H54 (cell line): Measurements from ENCODE around the gene FAM20C.
"Not testable (repeated sequence)": the region's sequence is repeated elsewhere in the genome, so short reads cannot be mapped to it uniquely, and the experiment has no call there.

ENCODE experiments used
- DNase-seq: peaks from one replicate; pipeline ENCODE4 v3.0.0; 2011; ENCODE audit warnings: low spot score, mixed read lengths; ENCODE audit not compliant: insufficient read length
- FAIRE-seq: peaks from 3 replicates; lab custom pipeline; 2011; peaks lifted over from hg19 to GRCh38; lab: Jason Lieb, UNC
- POLR2A ChIP-seq: IDR thresholded peaks from 2 replicates; pipeline ENCODE4 v1.6.1; 2011; ENCODE audit warnings: low read depth, mild to moderate bottlenecking, low read length

Gene FAM20C

DNA sequence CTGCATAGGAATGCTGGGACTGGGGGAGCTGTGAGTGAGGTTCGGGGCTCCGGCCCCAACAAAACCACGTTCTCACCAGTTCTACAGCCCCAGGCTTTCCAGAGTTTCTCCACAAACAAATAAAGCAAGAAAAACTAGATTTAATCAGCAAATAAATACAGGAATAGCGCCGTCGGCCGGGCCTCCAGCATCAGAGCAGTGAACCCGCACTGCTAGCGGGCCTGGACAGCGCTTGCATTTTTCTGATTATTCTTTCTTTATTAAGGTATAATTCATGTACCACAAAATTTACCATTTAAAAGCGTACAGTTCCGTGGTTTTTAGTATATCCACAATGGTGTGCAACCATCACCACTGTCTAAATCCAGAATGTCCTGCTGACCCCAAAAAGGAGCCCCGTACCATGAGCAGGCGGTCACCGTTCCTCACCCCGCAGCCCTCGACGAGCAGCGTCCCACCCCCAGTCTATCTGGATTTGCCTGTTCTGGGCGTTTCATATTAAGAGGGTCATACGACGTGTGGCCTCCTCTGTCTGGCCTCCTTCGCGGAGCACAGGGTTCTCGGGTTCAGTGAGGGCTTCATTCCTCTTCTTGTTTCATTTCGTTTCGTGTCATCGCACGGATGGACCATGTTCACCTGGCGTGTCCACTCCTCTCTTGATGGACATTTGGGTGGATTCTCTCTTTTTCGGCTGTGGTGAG, 62.1 kb downstream of the FAM20C start:
- no peak for DNase-seq
- FAIRE-seq = no peak
- no peak for TF ChIP-seq POLR2A

- TF ChIP-seq POLR2A = no peak
- no peak for DNase-seq
- FAIRE-seq = no peak
These were observed 62.7 kb downstream of the FAM20C start for GRCh38 chr7:255038-255435.

GRCh38 chr7:255721-256361, 63.5 kb downstream of the FAM20C start:
- DNase-seq (no peak), FAIRE-seq (no peak)
- no peak for TF ChIP-seq POLR2A

GRCh38 chr7:256461-256940, 64.1 kb downstream of the FAM20C start:
- no peak for TF ChIP-seq POLR2A
- no peak for DNase-seq
- FAIRE-seq = no peak

- no peak for TF ChIP-seq POLR2A
- DNase-seq (no peak), FAIRE-seq (no peak)
These were observed 64.7 kb downstream of the FAM20C start for GRCh38 chr7:256981-257646.

DNA sequence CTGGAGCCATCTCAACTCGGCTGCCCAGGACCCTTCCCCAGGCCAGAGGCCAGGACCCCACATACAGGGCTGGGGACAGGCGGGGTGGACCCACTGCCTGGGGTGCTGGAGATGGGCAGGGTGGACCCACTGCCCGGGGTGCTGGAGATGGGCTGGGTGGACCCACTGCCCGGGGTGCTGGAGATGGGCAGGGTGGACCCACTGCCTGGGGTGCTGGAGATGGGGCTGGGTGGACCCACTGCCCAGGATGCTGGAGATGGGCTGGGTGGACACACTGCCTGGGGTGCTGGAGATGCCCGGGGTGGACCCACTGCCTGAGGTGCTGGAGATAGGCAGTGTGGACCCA, 65.2 kb downstream of the FAM20C start:
- DNase-seq (no peak), FAIRE-seq (no peak)
- no peak for TF ChIP-seq POLR2A

- TF ChIP-seq POLR2A = no peak
- DNase-seq = no peak
- no peak for FAIRE-seq
These were observed 66.3 kb downstream of the FAM20C start for GRCh38 chr7:258476-259190.

GRCh38 chr7:259191-259505, 66.8 kb downstream of the FAM20C start:
- DNase-seq = no peak
- TF ChIP-seq POLR2A = no peak
- no peak for FAIRE-seq

DNA sequence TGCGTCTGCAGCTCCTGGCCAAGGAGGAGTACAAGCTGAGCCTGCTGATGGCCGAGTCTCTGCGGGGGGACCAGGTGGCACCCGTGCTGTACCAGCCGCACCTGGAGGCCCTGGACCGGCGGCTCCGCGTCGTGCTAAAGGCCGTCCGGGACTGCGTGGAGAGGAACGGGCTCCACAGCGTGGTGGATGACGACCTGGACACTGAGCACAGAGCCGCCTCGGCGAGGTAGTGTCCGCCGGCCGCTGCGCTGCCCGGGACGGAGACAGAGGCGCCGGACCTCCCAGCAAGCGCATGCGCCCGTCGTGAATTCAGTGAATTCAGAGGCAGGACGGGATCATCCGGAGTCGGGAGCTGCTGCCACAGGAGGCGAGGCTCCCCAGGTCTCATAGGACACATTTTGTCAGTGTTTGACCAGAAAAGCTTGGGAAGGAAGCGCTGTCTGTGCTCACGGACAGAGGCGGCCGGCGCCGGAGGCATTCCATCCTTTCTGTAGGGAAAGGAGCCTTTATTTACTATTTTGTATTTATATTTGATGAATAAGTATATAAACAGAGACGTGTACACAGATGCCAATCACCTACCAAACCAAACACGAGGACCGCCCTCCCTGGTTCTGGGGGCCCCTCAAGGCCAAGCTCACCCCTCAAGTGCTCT, 67.5 kb downstream of the FAM20C start:
- no peak for FAIRE-seq
- DNase-seq = no peak
- no peak for TF ChIP-seq POLR2A

DNA sequence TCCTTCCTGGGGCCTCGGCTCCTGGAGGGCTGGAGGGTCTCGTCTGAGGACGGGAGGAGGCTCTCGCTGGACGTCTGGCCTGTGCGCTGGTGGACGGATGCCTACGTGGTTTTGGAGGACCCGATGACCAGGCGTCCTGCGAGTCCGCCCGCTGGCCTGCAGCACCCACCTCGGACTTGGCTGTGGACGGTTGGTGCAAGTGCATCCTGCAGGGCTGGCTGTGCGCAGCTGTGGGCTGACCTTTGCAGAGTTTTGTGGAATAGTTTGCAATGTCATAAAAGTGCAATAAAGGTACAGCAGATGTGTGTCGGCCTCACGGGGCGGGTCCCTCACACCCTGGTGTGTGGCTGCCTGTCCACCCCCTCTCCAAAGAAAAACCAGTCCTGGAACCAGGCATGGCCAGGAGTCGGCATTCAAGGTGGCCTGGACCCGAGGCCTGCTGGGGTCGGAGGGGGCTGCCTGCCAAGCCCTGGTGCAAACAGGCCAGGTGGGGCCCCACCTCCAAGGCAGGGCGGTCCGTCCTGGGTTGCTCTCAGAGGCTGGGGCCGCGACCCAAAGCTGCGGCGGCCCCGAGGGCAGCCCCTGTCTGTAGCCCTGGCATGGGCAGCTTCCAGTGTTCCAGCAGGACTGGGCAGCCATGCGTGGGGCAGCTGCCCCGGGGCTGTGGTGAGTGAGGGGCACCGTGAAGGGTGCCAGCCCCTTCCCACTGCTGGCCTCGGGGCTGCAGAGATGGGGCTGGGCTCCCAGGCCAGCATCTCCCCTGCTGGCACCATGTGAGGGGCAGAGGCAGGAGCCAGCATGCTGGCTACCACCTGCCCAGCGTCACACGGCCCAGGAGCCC, 68.3 kb downstream of the FAM20C start:
- no peak for TF ChIP-seq POLR2A
- FAIRE-seq (no peak), DNase-seq (no peak)

DNA sequence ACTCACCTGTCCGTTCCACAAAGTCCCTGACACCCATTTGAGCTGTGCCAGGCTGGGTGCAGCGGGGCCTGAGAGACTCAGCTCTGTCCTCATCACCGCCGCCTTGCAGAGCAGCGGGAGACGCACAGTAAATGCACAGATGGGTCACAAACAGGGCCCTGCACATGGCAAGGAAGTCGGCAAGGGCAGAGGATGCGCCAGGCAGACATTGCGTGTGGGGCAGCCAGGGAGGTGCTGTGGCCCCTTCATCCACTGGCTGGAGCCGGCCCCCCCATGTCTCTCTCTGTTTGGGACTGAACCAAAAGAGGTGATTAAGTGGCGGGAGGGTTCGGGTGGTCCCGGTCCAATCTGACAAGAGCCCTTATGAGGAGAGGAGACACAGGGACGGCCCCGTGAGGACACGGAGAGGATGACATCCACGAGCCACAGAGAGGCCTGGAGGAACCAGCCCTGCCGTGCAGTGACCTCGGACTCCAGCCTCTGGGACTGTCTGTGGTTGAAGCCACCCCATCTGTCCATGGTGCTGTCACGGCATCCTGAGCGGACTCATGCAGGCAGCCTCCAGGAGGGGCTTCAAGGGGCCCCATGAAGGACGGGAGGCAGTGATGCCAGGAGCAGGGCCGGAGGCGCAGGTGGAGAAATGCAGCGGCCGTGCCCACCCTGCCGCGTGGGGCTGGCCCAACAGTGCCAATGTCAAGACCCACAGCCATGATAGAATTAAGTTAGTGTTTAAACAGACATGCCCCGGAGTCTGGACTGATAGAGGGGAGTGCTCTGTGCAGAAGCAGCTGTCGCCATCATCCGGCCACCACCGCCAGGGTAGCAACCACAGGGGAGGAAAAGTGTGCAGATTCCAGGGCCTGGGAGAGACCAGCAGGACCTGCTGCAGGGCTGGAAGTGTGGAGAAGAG, 69.2 kb downstream of the FAM20C start:
- DNase-seq = no peak
- no peak for FAIRE-seq
- no peak for TF ChIP-seq POLR2A

GRCh38 chr7:262251-262572, 69.8 kb downstream of the FAM20C start:
- DNase-seq = no peak
- no peak for TF ChIP-seq POLR2A
- FAIRE-seq = no peak

- not testable (repeated sequence) for DNase-seq, FAIRE-seq
These were observed 70.4 kb downstream of the FAM20C start for GRCh38 chr7:262631-263311.

DNA sequence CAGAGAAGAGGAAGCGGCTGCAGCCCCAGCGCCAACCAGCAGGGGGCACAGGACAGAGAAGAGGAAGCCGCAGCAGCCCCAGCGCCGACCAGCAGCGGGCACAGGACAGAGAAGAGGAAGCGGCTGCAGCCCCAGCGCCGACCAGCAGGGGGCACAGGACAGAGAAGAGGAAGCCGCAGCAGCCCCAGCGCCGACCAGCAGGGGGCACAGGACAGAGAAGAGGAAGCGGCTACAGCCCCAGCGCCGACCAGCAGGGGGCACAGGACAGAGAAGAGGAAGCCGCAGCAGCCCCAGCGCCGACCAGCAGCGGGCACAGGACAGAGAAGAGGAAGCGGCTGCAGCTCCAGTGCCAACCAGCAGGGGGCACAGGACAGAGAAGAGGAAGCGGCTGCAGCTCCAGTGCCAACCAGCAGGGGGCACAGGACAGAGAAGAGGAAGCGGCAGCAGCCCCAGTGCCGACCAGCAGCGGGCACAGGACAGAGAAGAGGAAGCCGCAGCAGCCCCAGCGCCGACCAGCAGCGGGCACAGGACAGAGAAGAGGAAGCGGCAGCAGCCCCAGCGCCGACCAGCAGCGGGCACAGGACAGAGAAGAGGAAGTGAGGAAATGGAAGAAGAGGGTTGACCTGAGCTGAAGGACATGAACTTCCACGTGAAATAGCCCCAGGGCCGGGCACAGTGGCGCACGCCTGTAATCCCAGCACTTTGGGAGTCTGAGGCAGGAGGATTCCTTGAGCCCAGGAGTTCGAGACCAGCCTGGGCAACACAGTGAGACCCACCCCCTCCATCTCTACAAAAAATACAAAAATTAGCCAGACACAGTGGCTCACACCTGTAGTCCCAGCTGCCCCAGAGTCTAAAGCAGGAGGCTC, 71.3 kb downstream of the FAM20C start:
- DNase-seq, FAIRE-seq: not testable (repeated sequence)
